GM12875 (cell line): Measurements from ENCODE around the gene RNU1-3.
"Not testable (repeated sequence)": the region's sequence is repeated elsewhere in the genome, so short reads cannot be mapped to it uniquely, and the experiment has no call there.

Experiments
- H3K4me3 ChIP-seq: one replicate; pipeline ENCODE4 v1.5.1; 2011; ENCODE audit warnings: low read depth, low read length, control low read depth
- TF ChIP-seq, protein P1 (sequence below): IDR thresholded peaks from 2 replicates; pipeline ENCODE4 v1.5.1; 2011; ENCODE audit warnings: low read depth, mild to moderate bottlenecking, control low read depth, inconsistent platforms, low read length, moderate library complexity, borderline replicate concordance; ENCODE audit not compliant: insufficient read depth

The RNU1-3 gene

DNA sequence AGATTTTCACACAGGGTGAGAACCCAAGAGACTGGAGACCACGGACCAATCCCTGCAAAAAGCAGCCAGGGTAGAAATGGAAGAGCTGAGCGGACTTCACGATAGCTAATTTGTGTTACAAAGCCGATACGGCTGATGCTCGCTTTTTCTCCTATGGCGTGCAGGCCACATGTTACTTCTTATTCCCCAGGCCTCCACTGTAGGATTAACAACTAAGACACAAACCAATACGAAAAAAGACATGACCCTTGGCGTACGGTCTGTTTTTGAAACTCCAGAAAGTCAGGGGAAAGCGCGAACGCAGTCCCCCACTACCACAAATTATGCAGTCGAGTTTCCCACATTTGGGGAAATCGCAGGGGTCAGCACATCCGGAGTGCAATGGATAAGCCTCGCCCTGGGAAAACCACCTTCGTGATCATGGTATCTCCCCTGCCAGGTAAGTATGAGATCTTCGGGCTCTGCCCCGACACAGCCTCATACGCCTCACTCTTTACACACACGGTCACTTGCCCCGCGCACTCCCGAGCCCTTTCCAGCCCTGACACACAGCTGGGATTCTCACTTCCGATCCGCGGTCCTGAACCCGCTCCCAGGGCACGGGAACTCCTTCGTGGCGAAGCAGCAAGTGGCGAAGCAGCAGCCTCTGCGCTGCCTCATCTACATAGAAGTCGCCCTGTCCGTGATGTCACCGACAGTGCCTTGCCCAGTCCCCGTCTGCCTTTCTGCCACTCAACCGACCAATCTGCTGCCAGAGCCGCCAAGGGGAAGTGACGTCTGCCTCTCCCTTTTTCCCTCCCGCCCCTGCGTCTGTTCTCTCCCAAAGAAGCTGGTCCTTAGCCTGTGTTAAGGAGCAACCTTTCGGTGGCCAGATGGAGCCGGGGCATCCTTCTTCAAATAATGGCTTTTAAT, at the start of gene RNU1-3:
RNU1-3 (minus strand) TSS at position 447 of the 912 bp plus-strand sequence.
- H3K4me3 ChIP-seq = not testable (repeated sequence)

DNA sequence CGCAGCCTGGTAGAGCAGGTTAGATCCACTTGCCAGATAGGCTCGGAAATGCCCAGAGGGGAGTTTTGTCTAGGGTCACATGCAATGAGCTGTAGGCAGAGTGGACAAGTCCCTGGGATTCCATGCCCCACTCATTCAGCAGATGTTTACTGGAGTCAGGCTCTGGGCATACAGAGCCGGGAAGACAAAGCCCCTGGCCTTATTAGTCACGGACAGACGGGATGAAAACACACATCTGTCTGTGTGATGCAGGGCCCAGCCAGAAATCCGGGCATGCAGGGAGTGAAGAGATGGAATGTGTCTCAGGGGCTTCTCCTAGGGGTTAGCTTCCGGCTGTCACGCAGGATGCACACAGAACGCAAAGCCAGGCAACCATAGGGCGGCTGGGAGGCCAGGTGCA, 46.7 kb upstream of the RNU1-3 start:
- not testable (repeated sequence) for H3K4me3 ChIP-seq

DNA sequence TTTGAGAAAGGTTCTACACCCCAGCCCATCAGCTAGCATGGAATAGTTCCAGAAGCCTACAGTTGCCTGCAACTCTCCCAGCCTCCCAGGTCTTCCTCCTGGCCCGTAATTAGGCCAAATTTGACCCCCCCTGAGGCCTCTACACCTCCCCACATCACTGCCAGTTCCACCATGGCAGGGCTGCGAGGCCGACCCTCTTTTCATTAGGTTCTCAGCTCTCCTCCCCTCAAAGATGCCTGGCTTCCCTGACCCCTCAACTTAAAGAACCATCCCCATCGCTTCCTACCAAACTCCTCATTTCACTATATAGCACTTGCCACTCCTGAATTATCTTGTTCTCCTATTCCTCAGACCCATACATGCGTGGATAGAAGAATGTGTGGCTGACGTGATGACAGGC, 46.2 kb upstream of the RNU1-3 start:
- H3K4me3 ChIP-seq = not testable (repeated sequence)

DNA sequence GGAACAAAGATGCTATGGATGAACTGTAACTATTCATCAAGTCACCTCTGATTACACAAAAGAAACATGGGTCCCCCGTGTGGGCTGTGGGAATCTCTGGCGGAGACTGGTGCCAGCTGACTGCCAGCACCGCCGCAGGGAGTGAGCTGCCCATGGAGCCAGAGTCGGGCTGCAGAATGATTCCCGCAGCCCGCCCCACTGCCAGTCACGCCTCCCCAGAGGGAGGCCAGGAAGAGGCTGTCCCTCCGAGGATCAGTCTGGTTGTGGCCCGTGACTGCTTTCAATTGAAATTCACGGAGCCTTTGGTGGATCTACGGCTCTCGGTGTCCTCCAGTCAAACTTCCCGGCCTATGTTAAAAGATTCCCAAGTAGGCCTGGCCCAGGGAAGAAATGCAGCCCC, 45.8 kb upstream of the RNU1-3 start:
- H3K4me3 ChIP-seq = not testable (repeated sequence)

DNA sequence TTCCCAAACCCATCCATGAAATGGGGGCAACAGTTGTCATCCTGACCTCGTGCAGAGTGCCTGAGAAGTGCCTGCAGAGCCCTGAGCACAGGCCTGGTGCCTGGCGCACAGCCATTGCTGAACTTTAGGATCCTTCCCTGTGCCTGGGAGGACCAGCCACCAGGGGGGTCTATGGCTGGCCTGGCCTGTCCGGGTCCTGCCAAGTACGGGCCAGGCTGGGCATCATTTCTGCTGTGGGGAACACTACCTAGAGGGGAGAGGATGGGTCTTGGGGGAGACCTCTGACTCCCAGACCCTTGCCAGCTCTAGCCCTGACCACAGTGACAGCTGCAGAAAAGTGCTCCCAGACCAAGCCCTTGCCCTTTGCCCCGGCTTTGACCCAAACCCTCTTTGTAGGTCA, 45.4 kb upstream of the RNU1-3 start:
- not testable (repeated sequence) for H3K4me3 ChIP-seq

DNA sequence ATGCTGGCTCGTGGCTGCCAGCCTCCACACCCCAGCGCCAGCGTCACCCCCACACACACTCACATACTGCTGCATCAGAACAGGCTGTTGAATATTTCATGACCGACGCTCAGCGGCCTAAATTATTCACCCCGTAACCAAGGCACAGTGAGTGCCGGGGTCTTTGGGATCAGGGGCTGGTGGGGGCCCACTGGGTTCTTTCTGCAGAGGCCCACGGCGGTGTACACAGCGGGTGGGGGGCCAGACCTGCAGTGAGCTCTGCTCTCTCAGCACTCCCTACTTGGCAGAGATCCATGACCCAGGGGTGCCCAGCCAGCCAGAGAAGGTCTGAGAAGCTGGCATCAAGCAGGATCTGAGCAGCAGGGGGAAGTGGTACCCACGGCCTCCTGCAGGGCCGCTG, 43.9 kb upstream of the RNU1-3 start:
- H3K4me3 ChIP-seq = not testable (repeated sequence)

DNA sequence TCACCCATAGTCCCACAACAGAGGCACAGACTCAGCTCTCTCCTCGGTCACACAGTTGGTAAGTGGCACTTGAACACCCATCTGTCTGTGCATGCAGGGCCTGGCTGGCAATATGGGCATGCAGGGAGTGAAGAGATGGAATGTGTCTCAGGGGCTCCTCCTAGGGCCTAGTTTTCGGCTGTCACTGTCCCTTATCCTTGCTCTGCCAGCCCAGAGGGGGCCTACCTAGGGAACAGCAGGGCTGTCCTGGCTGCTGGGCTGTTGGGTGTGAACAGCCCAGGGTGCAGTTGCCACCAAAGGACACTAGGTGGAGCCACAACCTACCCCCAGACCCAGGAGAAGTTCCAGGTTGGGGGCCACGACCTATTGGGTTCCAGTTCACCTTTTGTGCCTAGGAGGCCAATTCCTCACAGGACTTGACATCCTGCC, 42.9 kb upstream of the RNU1-3 start:
- not testable (repeated sequence) for H3K4me3 ChIP-seq
- TF ChIP-seq, protein P1, sequence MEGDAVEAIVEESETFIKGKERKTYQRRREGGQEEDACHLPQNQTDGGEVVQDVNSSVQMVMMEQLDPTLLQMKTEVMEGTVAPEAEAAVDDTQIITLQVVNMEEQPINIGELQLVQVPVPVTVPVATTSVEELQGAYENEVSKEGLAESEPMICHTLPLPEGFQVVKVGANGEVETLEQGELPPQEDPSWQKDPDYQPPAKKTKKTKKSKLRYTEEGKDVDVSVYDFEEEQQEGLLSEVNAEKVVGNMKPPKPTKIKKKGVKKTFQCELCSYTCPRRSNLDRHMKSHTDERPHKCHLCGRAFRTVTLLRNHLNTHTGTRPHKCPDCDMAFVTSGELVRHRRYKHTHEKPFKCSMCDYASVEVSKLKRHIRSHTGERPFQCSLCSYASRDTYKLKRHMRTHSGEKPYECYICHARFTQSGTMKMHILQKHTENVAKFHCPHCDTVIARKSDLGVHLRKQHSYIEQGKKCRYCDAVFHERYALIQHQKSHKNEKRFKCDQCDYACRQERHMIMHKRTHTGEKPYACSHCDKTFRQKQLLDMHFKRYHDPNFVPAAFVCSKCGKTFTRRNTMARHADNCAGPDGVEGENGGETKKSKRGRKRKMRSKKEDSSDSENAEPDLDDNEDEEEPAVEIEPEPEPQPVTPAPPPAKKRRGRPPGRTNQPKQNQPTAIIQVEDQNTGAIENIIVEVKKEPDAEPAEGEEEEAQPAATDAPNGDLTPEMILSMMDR = peak; percentile 57

DNA sequence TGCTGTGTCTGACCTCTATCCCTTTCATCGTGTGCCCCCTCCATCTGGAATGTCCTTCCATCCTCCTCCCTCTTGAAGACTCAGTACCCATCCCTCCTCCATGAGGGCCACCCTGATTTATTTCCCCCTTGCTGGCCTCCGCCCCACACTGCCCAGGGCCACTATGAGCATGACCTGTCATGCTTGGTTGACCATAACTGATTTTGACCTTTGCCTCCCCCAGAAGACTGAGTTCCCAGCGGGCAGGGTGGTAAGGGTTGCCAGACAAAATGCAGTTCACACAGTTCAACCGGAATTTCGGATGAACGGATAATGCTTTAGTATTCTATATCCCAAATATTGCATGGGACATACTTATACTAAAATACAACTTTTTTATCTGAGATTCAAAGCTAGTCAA, 42.0 kb upstream of the RNU1-3 start:
- H3K4me3 ChIP-seq = not testable (repeated sequence)

DNA sequence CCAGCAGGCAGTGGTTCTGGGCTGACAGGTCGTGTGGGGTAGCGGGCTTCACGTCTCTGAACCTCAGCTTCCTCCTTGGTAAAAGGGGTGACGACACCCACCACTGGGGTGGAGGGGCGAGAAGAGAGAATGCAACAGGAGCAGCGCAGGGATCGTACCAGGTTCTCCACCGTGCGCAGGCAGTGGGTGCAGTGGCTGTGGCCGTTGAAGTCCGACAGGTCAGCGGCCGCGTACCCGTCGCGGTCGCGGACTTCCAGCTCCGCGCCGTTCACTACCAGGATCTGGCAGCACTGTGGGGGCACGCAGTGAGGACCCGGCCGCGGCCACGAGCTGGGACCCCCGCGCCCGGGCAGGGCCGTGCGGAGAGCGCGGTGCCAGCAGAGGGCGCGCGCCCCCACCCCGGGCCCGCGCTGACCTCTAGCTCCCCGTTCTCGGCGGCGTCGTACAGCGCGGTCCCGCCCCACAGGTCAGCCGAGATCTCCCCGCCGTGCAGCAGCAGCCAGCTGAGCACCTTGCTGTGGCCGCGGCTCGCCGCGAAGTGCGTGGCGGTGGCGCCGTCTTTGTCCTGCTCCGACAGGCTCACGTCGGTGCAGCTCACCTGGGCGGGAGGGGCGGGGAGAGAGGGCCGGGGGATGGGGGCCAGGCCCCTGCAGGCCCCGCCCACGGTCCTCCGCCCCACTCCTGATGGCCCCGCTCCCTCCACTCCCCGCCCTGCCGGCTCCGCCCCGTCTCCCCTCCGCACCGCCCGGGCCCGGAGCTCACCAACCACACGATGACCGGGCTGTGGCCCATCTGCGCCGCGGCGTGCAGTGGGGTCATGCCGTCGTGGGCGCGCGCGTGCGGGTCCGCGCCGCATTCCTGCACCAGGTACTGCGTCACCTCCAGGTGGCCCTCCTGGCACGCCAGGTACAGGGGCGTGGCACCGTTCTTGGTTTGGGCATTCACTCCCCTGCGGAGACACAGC, 40.7 kb upstream of the RNU1-3 start:
- not testable (repeated sequence) for H3K4me3 ChIP-seq

DNA sequence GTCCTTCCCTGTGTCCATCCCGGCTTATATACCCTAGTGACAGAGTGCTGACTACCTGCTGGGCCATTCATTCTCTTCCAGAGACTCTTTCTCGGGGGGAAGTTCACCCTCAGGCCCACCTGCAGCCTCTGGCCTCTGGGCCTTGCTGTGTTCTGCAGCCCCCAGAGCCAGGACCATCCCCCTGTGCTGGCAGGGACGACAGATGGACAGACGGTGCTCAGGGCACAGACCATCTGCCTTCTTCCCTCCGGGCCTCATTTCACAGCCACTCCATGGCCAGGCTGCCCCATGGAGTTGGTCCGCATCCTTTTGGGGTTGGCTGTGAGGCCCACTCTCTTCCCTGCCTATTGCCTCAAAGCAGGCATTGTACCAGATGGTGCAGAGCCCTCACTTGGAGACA, 39.6 kb upstream of the RNU1-3 start:
- not testable (repeated sequence) for H3K4me3 ChIP-seq

DNA sequence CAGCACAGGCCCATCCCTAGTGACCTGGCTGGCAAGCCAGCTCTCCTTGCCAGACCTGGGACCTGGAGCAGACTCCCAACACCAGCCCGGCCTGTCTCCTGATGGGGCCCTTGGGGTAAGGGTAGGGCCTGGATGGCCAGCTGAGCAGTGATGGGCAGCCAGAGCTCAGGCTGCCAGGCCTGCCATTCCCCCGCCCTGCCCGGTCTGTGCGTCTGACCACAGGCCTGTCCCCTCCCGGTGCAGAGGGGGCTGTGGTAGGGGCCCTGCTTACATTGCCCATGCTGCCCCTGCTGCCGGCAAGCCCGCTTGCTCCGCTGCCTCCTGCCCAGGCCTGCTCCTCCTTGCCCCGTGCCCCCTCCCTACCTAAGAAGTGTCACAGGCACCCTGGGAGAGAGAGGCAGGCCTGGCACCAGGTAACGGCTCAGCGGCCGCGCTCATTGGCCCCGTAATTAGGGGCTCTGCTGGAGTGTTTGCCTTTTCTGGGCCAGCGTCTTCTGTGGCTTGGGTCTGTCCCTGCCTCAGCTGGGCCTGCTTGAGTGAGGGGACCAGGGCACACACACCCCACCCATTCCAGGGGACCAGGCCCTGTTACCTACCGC, 37.9 kb upstream of the RNU1-3 start:
- not testable (repeated sequence) for H3K4me3 ChIP-seq

DNA sequence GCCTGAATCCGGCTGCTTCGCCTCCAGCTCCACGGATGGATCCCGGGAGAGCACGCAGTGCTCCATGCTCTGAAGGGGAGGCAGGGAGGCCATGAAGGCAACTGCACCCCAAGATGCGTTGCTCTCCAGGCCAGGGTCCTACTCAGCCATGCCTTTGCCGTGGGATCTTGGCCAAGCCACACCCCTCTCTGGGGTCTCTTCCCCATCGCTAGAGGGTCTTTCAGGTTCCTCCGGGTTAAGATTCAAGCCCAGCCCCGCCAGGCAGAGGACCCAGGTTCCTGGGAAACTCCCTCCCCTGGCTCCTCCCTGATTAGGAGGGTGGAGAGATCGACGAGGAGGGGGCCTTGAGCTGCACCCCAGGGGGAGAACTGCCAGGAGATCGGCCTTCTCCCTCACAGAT, 37.3 kb upstream of the RNU1-3 start:
- H3K4me3 ChIP-seq = not testable (repeated sequence)

DNA sequence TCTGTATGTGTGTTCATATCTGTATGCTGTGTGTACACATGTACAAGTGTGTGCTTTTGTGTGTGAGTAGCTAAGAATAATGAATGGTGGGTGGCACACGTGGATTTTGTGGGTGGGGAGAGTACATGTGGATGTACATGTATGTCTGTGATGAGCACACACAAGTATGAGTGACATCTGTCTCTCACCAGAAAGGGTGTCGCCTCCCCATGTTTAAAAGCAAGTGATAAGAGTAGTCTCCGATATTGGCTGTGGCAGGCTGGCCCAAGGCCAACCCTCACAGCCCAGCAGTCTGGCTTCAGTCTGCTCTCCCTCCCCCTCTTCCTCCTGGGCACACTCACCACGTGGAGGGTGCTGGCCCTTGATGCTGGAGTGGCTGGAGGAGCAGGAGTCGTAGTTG, 36.9 kb upstream of the RNU1-3 start:
- not testable (repeated sequence) for H3K4me3 ChIP-seq

DNA sequence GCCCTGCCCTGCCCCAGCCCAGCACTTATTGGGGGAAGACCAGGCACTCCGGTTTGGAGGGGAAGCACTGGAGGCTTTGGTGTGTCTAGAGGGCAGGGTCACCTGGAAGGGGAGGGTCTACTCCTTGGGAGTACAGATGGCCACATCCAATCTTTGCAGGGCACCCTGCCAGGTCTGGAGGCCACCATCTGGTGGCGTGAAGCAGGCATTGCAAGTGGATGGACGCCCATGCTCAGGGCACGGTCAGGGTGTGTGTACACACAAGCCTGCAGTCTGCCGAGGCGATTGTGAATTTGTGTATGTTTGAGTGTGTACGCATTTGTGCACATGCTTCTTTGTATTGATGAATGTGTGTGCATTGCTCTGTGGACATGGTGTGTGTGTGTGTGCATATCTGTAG, 36.4 kb upstream of the RNU1-3 start:
- H3K4me3 ChIP-seq = not testable (repeated sequence)

DNA sequence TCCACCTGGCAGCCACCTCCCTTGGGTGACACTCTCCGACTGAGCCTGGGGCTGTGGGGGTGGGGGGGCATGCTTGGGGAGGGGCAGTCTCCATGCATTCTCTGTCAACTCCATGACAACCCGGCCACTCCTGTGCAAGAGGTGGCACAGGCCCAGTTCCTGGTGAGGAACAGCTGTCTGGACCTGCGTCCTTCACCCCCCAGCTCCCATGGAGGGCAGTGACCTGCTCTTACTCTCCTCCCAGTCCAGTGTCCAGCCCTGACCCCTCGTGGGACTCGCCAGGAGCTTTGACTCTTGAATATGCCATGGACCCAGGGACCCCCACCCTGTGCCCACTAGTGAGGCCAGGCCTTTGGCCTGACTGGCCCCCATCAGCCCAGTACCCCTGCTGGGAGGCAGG, 35.5 kb upstream of the RNU1-3 start:
- not testable (repeated sequence) for H3K4me3 ChIP-seq

DNA sequence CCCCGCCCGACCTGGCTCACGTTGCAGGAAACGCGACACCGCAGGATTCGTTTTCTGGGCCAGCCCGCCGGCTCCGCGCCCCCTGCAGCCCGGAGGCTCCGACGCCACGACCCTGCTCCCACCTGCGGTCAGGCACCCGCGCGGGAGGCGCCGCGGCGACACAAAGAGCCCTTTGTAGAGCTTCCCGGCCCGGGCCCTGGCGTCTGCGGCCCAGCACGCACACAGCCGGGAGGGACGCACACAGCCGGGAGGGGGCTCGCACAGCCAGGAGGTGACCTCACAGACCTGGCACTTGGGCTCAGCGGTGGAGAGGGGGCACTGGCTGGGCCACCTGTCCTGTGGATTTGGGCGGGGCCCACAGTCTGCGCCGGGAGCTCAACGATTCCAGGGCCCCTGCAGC, 34.4 kb upstream of the RNU1-3 start:
- not testable (repeated sequence) for H3K4me3 ChIP-seq

DNA sequence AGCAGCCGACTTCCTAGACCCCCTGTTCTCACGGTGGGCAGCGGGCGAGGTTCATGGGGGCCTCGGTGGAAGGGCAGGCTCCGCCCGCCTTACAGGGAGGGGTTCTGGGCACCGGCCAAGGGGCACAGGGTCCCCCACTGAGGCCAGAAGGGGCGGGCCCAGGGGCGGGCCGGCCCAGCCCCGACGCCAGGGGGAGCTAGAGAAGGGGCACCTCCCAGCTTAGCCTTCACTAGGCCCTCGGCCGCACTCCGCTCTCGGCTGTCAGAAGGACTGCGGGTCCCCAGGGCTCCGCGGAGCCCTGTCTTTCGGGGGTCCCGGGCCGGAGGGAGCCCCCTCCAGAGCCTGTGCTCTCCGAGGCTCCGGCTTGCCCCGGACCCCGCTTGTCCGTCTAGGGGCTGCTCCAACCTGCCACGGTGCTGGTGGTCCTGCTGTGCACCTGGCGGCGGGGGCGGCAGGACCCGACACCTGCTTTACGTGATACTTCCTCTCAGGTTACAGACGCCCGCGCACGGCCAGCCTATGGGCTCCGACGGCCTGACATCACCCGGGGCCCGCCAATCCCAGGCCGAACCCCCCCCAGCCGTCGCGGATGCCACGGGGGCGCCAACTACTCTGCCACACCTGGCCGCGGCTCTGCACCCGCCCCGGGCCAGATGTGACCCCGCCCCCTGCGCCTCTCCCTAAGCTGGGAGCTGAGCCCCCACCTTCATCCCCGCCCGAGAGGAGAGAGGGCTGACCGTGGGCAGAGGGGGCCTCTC, 33.6 kb upstream of the RNU1-3 start:
- not testable (repeated sequence) for H3K4me3 ChIP-seq

DNA sequence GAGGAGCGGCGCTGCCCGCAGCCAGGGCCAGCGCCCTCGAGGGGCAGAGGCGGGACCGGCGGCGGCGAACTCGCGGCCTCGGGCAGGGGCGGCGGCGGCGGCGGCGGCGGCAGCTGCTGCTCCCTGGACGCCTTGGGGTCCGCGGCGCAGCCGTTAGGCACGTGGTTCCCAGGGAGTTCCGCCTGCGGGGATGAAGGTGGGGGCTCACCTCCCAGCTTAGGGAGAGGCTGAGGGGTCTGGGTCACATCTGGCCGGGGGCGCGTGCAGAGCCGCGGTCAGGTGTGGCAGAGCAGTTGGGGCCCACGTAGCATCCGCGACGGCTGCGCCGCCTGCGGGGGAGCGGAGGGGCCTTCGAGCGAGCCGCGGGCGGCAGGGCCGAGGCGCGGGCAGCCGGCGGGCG, 32.7 kb upstream of the RNU1-3 start:
- not testable (repeated sequence) for H3K4me3 ChIP-seq

DNA sequence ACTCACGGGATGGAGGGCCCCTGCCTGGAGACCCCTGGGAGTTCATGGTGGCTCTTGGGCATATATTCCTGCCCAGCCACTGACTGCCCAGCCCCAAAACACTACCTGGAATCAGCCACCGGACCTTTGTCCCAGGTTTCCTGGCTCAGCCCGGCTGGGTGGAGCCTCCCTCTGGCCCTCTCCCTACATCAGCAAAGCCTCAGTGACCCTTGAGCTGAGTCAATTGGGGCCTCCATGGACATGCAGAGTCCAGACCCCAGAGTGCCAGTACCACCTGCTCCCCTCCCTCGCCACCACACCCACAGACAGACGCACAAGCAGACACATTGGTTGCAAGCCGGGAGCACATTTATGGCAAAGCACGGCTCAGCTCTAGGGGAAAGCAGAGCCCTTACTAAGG, 30.4 kb upstream of the RNU1-3 start:
- H3K4me3 ChIP-seq = not testable (repeated sequence)
